Transverse colon (tissue), 4 donors: ENCODE results near the gene CDKN1B. TPM values are rescaled to one million over a fixed set of nuclear protein-coding genes. Genes with fewer than 3 reads are reported as not detected.

Source experiments
- DNase-seq: peaks from one replicate; pipeline ENCODE4 v3.0.0-alpha.2; 2019
- H3K27ac ChIP-seq, 4 donors: fragments of 200-600 bp; sonication (generic); 2 replicates each; pipeline ENCODE4 v1.5.1; 2016 to 2018; ENCODE audit warnings: inconsistent platforms in 4 of 4
- H3K27me3 ChIP-seq: fragments of 200-600 bp; sonication (generic); 2 replicates; pipeline ENCODE4 v1.5.1; 2017; ENCODE audit warnings: inconsistent platforms
- H3K36me3 ChIP-seq, 4 donors: fragments of 200-600 bp; sonication (generic); 2 replicates each; pipeline ENCODE4 v1.5.1; 2017 to 2019; ENCODE audit warnings: inconsistent platforms in 4 of 4
- H3K4me1 ChIP-seq, 4 donors: fragments of 200-600 bp; sonication (generic); 2 replicates each; pipeline ENCODE4 v1.5.1; 2017 to 2020; ENCODE audit warnings: inconsistent platforms in 4 of 4
- H3K4me3 ChIP-seq, 4 donors: fragments of 200-600 bp; sonication (generic); 1 replicate in 1 of 4; 2 replicates in 3 of 4; pipeline versions ENCODE4 v1.5.1 to v1.6.1; 2017 to 2019; ENCODE audit warnings: inconsistent platforms in 4 of 4
- H3K9me3 ChIP-seq, 2 donors: fragments of 200-600 bp; sonication (generic); 2 replicates each; pipeline ENCODE4 v1.5.1; 2017 to 2019; ENCODE audit warnings: inconsistent platforms in 2 of 2
- CTCF ChIP-seq, 5 experiments: fragments of 200-600 bp in 3 of 5; fragments of 450-650 bp in 2 of 5; sonication (generic) in 3 of 5; IDR thresholded peaks; 1 replicate in 2 of 5; 2 replicates in 3 of 5; pipeline ENCODE4 v1.5.1; 2016 to 2017; ENCODE audit warnings: antibody characterized with exemption in 5 of 5, inconsistent platforms in 3 of 5, mild to moderate bottlenecking in 2 of 5, moderate library complexity in 1 of 5
- EP300 ChIP-seq: sonication (generic); formaldehyde crosslinking; IDR thresholded peaks from one replicate; pipeline ENCODE4 v1.6.1; 2017; ENCODE audit warnings: antibody characterized with exemption, low read depth
- POLR2A ChIP-seq: fragments of 450-650 bp; IDR thresholded peaks from one replicate; pipeline ENCODE4 v1.6.1; 2016; ENCODE audit warnings: antibody characterized with exemption, mild to moderate bottlenecking, moderate library complexity
- POLR2AphosphoS5 ChIP-seq, 3 donors: sonication (generic); formaldehyde crosslinking; IDR thresholded peaks; one replicate each; pipeline ENCODE4 v1.6.1; 2016; ENCODE audit warnings: antibody characterized with exemption in 3 of 3
- WGBS, 2 donors: methylation state at CpG; one replicate each; pipeline ENCODE4 v1.1.5; 2018; ENCODE audit warnings: low coverage in 1 of 2; 5-methylcytosine and 5-hydroxymethylcytosine counted together
- in situ Hi-C, 4 donors: fragments of 200-750 bp; cut with MboI; loops; one replicate each; pipeline versions ENCODE4 v1.15.0 to v1.15.1; 2017; ENCODE audit warnings: low sequenced_read_pairs in 3 of 4, low pct_ligation_motif_present in 1 of 4, low pct_unique_long_range_greater_than_20kb in 1 of 4
- intact Hi-C: fragments of 100-400 bp; cut with DNase I; formaldehyde crosslinking; loops from one replicate; pipeline ENCODE4 v1.15.1; 2023; ENCODE audit warnings: low total_unique reads
- total RNA-seq, 4 donors: library from RNA; depleted of rRNA; stranded (reverse); fragments of >200 nt; gene quantifications; one replicate each; pipeline ENCODE4 v1.1.0, GENCODE V29; 2016

The CDKN1B gene
- total RNA-seq, 4 donors from 2014 or later = 14.1 to 58.3 (median 54.1) TPM

- Histone ChIP-seq H3K36me3 (no peaks in the 10 kb centered on the region), H3K9me3 (no peaks in the 10 kb centered on the region), H3K4me1 (peaks cover 0 to 13% (median 3%) of the 10 kb centered on the region in 4 donors), H3K27me3 (no peaks in the 10 kb centered on the region), H3K27ac (no peak overlapping the region), H3K4me3 (no peak overlapping the region)
- TF ChIP-seq CTCF (IDR thresholded peaks at IDR 0.05) (no peak), POLR2AphosphoS5 (IDR thresholded peaks at IDR 0.05) (no peak), EP300 (no peak), POLR2A (no peak)
- WGBS, 2 donors = 80 to 82% methylated on average over 1 to 3 of the region's 3 CpGs
- in situ Hi-C loops (loop anchor here in 2 of 4 donors (25.0 kb wide), 2 partner anchors 331 to 1131 kb away; partner anchors contain the start of genes BORCS5 (in 1 of the 2) and MANSC1 (in 1 of the 2)), intact Hi-C loops (no loop called here)
- no peak for DNase-seq
Observed at GRCh38 chr12:12693111-12693671, 24.0 kb upstream of the CDKN1B start.

GRCh38 chr12:12696562-12697383 is 20.4 kb upstream of the CDKN1B start:
- peak overlapping the region; percentile 49 to 71 (median 55) for H3K4me3 ChIP-seq
- no peak for TF ChIP-seq CTCF (IDR thresholded peaks at IDR 0.05)
- TF ChIP-seq EP300 = no peak
- TF ChIP-seq POLR2A = peak; percentile 87
- TF ChIP-seq POLR2AphosphoS5 (IDR thresholded peaks at IDR 0.05) = peak; percentile 86 to 93 (median 91)
- H3K4me1 ChIP-seq = peaks cover 0 to 13% (median 3%) of the 10 kb centered on the region in 4 donors
- intact Hi-C loops = loop anchor here (5.0 kb wide), 2 partner anchors 1524 to 1594 kb away; partner anchors contain the start of gene SMIM10L1
- no peaks in the 10 kb centered on the region for H3K9me3 ChIP-seq
- no peaks in the 10 kb centered on the region for H3K27me3 ChIP-seq
- WGBS, 2 donors = 3 to 4% methylated on average over 29 of the region's 29 CpGs
- H3K36me3 ChIP-seq = no peaks in the 10 kb centered on the region
- DNase-seq = peak; percentile 93
- in situ Hi-C loops = loop anchor here in 2 of 4 donors (25.0 kb wide), 2 partner anchors 334 to 1134 kb away; partner anchors contain the start of genes BORCS5 (in 1 of the 2) and MANSC1 (in 1 of the 2)
- H3K27ac ChIP-seq = peak overlapping the region; percentile 93 to 99 (median 95)

- Histone ChIP-seq H3K9me3 (no peaks in the 10 kb centered on the region), H3K27me3 (no peaks in the 10 kb centered on the region), H3K27ac (no peak overlapping the region), H3K4me3 (no peak overlapping the region), H3K4me1 (peaks cover 0 to 24% (median 4%) of the 10 kb centered on the region in 4 donors), H3K36me3 (no peaks in the 10 kb centered on the region)
- no peak for DNase-seq
- TF ChIP-seq EP300 (no peak), POLR2A (no peak), POLR2AphosphoS5 (IDR thresholded peaks at IDR 0.05) (no peak), CTCF (IDR thresholded peaks at IDR 0.05) (no peak)
- intact Hi-C loops (loop anchor here (5.0 kb wide), 2 partner anchors 1527 to 1597 kb away; partner anchors contain the start of gene SMIM10L1), in situ Hi-C loops (loop anchor here in 2 of 4 donors (25.0 kb wide), 2 partner anchors 337 to 1137 kb away; partner anchors contain the start of genes BORCS5 (in 1 of the 2) and MANSC1 (in 1 of the 2))
- WGBS, 2 donors = 60 to 100% methylated on average over 1 of the region's 1 CpG
Observed at GRCh38 chr12:12699345-12699744, 17.8 kb upstream of the CDKN1B start.

GRCh38 chr12:12700254-12700653 is 16.9 kb upstream of the CDKN1B start:
- intact Hi-C loops (no loop called here), in situ Hi-C loops (loop anchor here in 3 of 4 donors (10.0 to 25.0 kb wide), 2 partner anchors 313 to 325 kb away; no protein-coding TSS in a partner anchor)
- no peaks in the 10 kb centered on the region for H3K9me3 ChIP-seq
- H3K4me3 ChIP-seq = no peak overlapping the region
- H3K36me3 ChIP-seq = no peaks in the 10 kb centered on the region
- TF ChIP-seq EP300 = no peak
- no peak for TF ChIP-seq CTCF (IDR thresholded peaks at IDR 0.05)
- TF ChIP-seq POLR2AphosphoS5 (IDR thresholded peaks at IDR 0.05) = no peak
- TF ChIP-seq POLR2A = no peak
- H3K27me3 ChIP-seq = no peaks in the 10 kb centered on the region
- H3K4me1 ChIP-seq = peaks cover 2 to 33% (median 9%) of the 10 kb centered on the region in 4 donors
- H3K27ac ChIP-seq = no peak overlapping the region
- DNase-seq = no peak
